Stromal cell of bone marrow (primary cell): ENCODE data around the gene SOHLH1.
"Not testable (repeated sequence)": the region's sequence is repeated elsewhere in the genome, so short reads cannot be mapped to it uniquely, and the experiment has no call there.

ENCODE experiments used
- DNase-seq: peaks from one replicate; pipeline ENCODE4 v3.0.0-alpha.2; 2012; ENCODE audit warnings: low read depth

The SOHLH1 gene

GRCh38 chr9:135678236-135679017, 20.9 kb downstream of the SOHLH1 start:
- DNase-seq: no peak

GRCh38 chr9:135677641-135678168, 21.6 kb downstream of the SOHLH1 start:
- no peak for DNase-seq

GRCh38 chr9:135676891-135677290, 22.4 kb downstream of the SOHLH1 start:
- no peak for DNase-seq

- no peak for DNase-seq
These were observed 24.3 kb downstream of the SOHLH1 start for GRCh38 chr9:135674977-135675376.

- DNase-seq: no peak
These were observed 25.3 kb downstream of the SOHLH1 start for GRCh38 chr9:135673941-135674340.

DNA sequence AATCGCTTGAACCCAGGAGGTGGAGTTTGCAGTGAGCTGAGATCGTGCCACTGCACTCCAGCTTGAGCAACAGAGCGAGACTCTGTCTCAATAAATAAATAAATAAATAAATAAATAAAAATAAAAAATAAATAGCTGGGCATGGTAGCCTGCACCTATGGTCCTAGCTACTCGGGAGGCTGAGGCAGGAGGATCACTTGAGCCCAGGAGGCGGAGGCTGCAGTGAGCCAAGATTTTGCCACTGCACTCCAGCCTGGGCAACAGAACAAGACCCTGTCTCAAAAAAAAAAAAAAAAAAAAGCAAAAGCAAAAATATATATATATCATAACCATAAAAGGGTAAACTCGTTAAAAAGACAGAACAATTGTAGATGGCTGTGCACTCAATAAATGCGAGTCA, 26.5 kb downstream of the SOHLH1 start:
- not testable (repeated sequence) for DNase-seq

GRCh38 chr9:135671591-135672041, 27.7 kb downstream of the SOHLH1 start:
- no peak for DNase-seq

DNA sequence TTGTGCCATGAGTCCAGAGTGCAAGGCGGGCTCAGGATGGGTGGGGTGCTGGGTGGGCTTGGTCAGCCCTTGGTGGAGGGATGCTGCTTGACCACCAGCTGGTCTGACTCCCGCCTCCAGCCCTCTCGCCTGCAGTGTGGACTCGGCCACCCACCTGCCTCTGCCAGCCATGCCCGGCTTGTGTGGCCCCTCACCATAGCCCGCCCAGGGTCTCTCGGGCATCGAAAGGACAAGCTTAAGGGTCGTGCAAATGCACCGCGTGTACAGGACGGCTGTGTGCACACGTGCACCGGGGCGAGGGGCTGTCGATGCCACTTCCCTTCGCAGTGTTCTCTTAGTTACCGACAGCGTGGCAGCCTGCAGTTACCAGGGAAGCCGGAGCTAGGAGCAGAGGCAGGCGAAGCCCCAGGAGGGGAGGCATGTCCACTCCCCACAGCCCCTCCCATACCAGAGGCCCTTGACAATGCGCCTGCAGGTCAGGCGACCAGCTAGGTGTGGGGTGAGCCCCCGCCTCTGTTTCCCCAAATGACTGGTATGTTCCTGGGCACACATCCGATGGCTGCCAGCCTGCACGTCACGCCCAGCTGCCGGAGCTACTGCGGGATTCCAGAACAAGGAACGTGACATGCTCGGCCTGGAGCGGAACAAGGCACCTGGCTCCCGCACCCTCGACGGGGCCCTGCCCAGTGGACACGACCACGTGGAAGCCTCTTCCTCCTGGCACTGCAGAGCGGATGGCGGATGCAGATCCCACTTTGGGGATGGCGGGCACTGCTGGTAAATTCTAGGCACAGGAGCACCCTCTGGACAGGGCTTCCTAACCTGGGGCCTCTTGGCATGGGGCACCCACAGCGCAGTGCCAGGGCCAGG, 28.3 kb downstream of the SOHLH1 start:
- no peak for DNase-seq

- no peak for DNase-seq
These were observed 29.5 kb downstream of the SOHLH1 start for GRCh38 chr9:135669616-135670285.

DNA sequence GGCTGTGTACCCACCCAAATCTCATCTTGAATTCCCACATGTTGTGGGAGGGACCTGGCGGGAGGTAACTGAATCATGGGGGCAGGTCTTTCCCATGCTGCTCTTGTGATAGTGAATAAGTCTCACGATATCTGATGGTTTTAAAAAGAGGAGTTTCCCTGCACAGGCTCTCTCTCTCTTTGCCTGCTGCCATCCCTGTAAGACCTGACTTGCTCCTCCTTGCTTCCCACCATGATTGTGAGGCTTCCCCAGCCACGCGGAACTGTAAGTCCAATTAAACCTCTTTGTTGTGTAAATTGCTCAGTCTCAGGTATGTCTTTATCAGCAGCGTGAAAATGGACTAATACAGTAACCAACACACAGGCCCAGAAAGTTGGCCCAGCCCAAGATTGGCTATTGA, 30.3 kb downstream of the SOHLH1 start:
- not testable (repeated sequence) for DNase-seq

GRCh38 chr9:135667463-135668001, 31.7 kb downstream of the SOHLH1 start:
- DNase-seq: no peak

DNA sequence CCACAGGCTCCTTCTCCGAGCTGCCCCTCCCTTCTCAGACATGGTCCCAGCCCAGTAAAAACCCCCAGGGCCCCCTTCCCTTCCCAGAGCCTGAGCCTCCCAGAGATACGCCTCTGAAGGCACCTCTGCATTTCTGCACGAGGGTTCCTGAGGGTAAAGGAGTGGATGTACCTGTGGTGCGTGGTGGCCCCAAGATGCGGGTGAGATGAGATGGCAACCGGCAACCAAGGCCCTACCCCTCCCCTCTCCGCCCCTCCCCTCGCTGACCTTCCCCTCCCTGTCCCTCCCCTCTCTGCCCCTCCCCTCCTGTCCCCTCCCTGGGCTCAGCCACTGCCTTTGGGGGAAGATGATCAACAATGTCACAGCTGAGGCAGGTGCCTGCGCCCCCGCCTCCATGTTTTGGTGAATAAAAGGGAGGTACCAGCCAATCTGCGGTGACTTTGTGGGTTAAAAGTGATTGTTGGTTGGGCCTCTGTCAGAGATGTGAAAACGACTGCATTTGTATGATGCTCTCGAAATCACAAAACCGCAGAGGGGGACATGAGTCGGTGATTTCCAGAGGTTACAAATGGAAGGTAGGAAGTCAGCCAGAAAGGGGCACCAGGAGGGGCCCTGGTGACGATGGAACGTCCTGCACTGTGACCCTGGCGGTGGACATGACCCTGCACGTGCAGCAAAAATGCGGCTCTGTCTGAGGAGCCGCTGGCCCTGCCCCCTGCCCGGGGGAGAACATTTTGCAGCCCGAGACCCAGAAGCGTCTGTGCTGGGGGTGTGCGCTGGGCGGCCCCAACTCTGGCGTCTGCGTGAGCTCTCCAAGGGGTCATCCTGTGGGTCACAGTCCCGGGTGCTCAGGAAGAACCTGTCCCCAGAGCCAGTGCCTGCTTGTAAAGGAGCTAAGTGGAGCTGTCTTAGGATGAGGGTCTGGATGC, 32.5 kb downstream of the SOHLH1 start:
- no peak for DNase-seq

- DNase-seq: no peak
These were observed 33.5 kb downstream of the SOHLH1 start for GRCh38 chr9:135665795-135666189.

- no peak for DNase-seq
These were observed 34.2 kb downstream of the SOHLH1 start for GRCh38 chr9:135664801-135665794.

GRCh38 chr9:135664266-135664665, 35.0 kb downstream of the SOHLH1 start:
- DNase-seq: no peak

GRCh38 chr9:135663857-135664256, 35.4 kb downstream of the SOHLH1 start:
- DNase-seq: no peak

DNA sequence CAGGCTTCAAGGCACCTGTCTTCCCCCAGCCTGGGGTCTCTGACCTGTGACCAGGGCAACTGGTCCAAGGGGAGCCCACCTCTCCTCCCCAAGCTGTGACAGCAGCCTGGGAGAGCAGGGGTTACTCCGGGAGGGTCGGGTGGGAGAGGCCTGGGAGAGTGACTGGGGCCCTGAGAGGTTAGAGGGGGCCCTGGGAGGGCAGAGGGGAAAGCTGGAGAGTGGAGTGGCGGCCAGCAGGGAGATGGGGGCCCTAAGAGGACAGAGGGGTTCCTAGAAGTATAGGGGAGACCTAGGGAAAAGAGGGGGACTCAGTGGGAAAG, 35.9 kb downstream of the SOHLH1 start:
- DNase-seq: no peak

DNA sequence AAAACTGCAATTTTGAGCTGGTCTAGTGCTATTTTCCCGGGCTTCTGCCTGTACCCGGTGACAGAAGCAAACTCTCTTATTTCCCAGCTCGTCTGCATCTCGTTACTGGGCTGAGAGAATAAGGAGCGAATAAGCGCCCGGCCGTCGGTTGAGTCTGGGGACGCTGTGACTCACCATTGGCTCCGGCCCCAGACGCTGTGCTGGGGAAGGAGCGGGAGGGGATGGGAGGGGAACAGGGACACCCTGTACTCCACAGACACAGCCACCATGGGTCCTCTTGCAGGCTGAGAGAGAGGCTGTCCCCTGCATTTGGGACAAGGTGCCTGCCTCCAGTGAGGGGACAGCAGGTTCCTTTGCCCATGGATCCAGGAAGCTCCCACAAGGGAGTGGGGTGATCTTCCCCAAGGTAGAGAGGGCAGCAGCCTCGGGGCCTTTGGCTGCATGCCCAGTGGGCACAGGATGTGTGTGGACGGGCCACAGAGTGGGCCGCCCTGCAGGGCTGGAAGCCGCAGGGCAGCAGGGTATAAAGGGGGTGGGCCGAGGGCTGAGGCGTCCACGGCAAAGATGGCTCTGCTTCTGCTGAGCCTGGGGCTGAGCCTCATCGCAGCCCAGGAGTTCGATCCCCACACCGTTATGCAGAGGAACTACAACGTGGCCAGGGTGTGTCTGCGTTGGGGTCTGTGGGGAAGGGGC, 36.4 kb downstream of the SOHLH1 start, which contains the start of gene LCN9:
LCN9 (plus strand) TSS at position 552 of the 693 bp plus-strand sequence; CDS start at position 565, 13 bp downstream.
- DNase-seq: no peak
